Bronchial epithelial cell (primary cell): ENCODE results near the gene BTRC. TPM values are rescaled to one million over a fixed set of nuclear protein-coding genes. Genes with fewer than 3 reads are reported as not detected.

Experiments used
- DNase-seq: peaks from one replicate; pipeline ENCODE4 v3.0.0-alpha.2; 2010; ENCODE audit warnings: low read depth
- FAIRE-seq: peaks from 2 replicates; lab custom pipeline; 2011; peaks lifted over from hg19 to GRCh38; lab: Jason Lieb, UNC
- H3K27me3 ChIP-seq: 2 replicates; pipeline ENCODE4 v1.5.1; 2011; ENCODE audit warnings: low read length; ENCODE audit not compliant: control insufficient read depth, insufficient read depth
- H3K36me3 ChIP-seq: 2 replicates; pipeline ENCODE4 v1.5.1; 2011; ENCODE audit warnings: low read length; ENCODE audit not compliant: control insufficient read depth, insufficient read depth
- H3K4me3 ChIP-seq: 2 replicates; pipeline ENCODE4 v1.5.1; 2011; ENCODE audit warnings: mild to moderate bottlenecking, low read depth, low read length, control low read depth
- total RNA-seq: library from RNA; depleted of rRNA; stranded (reverse); fragments of >200 nt; gene quantifications from 2 replicates; pipeline ENCODE4 v1.2.1, GENCODE V29; 2014
- TF ChIP-seq, protein P1 (sequence below): IDR thresholded peaks from 2 replicates; pipeline ENCODE4 v1.5.1; 2011; ENCODE audit warnings: mild to moderate bottlenecking, moderate library complexity, low read length, control low read depth, inconsistent platforms; ENCODE audit not compliant: insufficient read depth, severe bottlenecking

BTRC gene
- total RNA-seq, 1 donor from 2014 or later = 6.8 TPM

DNA sequence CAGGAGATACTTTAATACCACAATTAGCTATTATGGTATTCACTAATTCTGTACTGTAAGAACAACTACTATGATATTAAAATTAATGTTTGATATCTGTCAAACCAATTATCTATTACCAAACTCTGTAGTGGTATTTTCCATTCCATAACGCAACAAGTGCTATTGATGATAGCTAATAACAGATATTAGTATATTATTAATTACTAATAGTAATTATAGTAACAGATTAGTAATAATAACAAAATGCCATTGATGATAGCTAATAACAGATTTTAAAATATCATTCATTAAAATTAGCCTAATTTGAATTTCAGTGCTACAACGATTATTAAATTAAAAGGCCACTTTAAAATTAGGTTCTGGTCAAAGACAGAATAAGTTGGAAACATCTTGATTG, 93.5 kb downstream of the BTRC start:
- Histone ChIP-seq H3K36me3 (no peaks in the 10 kb centered on the region), H3K4me3 (no peak overlapping the region), H3K27me3 (no peaks in the 10 kb centered on the region)
- FAIRE-seq (no peak), DNase-seq (no peak)
- TF ChIP-seq, protein P1, sequence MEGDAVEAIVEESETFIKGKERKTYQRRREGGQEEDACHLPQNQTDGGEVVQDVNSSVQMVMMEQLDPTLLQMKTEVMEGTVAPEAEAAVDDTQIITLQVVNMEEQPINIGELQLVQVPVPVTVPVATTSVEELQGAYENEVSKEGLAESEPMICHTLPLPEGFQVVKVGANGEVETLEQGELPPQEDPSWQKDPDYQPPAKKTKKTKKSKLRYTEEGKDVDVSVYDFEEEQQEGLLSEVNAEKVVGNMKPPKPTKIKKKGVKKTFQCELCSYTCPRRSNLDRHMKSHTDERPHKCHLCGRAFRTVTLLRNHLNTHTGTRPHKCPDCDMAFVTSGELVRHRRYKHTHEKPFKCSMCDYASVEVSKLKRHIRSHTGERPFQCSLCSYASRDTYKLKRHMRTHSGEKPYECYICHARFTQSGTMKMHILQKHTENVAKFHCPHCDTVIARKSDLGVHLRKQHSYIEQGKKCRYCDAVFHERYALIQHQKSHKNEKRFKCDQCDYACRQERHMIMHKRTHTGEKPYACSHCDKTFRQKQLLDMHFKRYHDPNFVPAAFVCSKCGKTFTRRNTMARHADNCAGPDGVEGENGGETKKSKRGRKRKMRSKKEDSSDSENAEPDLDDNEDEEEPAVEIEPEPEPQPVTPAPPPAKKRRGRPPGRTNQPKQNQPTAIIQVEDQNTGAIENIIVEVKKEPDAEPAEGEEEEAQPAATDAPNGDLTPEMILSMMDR = no peak

DNA sequence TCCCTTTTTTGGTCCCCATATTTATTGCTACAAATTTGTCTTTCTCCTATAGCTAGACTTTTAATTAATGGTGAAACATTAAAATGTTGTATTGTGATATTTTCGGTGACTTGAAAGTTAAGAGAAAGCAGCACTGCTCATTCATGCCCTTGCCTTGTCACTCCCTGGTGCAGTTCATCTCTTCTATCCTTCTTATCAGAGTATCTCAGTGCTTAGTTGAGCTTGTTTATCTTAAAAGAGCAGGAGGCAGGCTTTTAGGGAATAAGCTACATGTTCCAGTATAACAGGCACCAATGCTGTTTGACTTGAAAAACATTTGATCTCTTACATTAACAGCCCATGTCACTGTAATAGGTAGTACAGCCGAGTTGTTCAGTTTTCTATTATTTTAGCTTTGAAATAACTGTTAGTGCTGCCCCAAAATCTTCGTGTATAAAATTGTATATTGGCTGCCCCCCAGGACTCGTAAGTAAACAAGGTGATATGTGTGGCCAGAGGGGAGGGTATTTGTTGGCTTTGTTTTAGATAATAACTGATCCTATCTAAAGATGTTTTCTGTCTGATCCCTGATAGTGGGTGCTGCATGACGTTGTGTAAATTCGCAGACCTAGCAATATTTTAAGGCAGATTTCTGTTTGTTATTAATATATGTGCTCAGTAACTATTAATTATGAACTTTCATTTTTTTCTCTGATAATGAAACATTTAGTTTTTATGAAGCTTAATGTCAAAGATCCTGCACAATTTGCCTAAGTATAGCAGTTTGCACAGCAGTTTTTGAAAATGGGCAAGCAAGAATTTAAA, 96.5 kb downstream of the BTRC start:
- DNase-seq = no peak
- no peak for FAIRE-seq
- Histone ChIP-seq H3K27me3 (no peaks in the 10 kb centered on the region), H3K4me3 (no peak overlapping the region), H3K36me3 (no peaks in the 10 kb centered on the region)
- TF ChIP-seq, protein P1 = no peak

DNA sequence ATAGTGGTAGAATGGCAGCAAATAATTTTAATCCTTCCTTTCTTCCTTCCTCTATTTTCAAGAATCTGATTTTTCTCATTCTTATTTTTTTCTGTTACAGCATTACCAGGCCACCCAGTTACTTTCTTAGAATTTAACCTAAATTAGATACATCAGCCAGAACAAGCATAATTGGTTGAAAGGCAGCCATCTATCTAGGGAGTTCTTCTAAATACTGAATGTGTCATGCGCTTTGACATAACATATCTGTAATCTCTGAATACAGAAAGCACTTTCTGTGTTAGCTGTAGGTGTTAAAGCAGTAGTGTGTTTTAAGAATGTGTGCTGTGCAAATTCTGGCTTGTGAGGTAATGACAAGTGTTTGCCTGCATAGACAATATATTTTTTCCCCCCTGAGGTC, 97.3 kb downstream of the BTRC start:
- FAIRE-seq = no peak
- no peaks in the 10 kb centered on the region for H3K27me3 ChIP-seq

DNA sequence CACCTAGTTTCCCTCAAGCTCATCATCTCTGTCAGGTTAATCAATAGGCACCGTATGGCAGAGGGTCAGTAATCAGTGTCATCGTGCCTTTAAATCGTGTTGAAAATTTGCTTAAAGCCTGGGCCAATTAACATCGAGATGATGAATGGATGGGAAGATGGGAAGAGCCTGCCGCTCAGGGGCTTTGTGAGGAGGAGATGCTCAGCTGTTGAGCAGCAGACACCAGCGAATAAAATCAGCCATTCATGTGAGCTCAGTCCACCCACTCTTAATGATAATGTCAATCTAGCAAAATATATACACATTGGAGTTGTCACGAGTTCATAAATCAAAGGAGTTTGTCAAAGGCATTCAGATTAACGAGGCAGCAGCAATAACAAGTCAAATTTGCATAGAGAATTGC, 97.7 kb downstream of the BTRC start:
- no peaks in the 10 kb centered on the region for H3K36me3 ChIP-seq
- TF ChIP-seq, protein P1 = no peak
- no peaks in the 10 kb centered on the region for H3K27me3 ChIP-seq
- DNase-seq (no peak), FAIRE-seq (no peak)
- no peak overlapping the region for H3K4me3 ChIP-seq

More for the DNA sequence above, 97.3 kb downstream of the BTRC start:
- TF ChIP-seq, protein P1 = no peak
- DNase-seq = no peak
- no peak overlapping the region for H3K4me3 ChIP-seq
- no peaks in the 10 kb centered on the region for H3K36me3 ChIP-seq

DNA sequence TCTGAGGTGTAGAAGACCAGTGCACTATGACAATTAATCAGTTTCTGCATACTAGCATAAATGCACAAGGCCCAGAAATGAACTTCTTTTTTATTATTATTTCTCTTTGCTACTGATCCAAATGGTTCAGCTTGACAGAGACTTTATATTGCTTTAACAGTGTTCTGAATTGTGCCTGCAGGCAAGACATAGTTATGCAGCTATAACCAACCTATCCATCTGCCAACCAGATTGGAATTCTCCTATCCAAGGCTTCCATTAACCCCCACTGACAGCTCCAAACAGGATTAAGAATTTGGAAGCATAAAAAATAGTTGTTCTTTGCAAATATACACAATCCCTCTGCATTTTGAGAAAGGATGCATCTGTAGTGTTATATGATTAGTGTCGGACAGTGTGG, 98.2 kb downstream of the BTRC start:
- DNase-seq (no peak), FAIRE-seq (no peak)
- H3K27me3 ChIP-seq = no peaks in the 10 kb centered on the region
- no peak overlapping the region for H3K4me3 ChIP-seq
- TF ChIP-seq, protein P1 = no peak
- H3K36me3 ChIP-seq = no peaks in the 10 kb centered on the region
